ENCODE measurements around the gene CCDC157.
"Not testable (repeated sequence)": the region's sequence is repeated elsewhere in the genome, so short reads cannot be mapped to it uniquely, and the experiment has no call there.

Gene CCDC157

DNA sequence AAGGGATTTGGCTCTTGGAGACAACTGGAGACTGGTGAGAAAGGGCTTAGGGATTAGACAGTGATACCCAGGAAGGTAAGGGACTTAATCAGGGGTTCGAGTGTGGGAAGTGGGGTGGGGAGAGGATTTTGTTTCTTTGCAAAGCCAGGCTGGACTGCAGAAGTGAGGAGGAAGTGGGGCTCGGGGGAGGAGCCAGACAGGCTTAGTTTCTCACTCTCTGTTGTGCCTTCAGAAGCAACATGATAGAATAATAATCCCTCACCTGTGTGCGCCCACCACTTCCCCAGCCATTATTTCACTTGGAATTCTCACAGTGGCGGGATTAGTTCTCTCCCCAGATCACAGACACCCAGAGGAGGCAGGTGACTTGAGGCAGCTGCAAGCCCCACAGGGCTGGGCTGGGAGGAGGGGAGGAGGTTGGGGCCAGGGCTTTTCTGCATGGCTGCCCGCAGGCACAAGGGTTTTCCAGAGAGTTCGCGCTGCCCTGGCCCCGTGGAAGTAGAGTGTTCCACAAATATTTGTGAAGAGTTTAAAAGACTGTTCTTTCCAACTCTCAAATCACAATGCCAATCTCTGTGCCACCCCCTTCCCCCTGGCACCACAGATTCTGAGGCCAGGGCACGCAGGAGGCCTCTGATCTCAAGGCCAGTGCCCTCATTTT is 36.0 kb downstream of the CCDC157 start:
- peak; percentile 72 for DNase-seq (ENCODE audit: low spot score)

DNA sequence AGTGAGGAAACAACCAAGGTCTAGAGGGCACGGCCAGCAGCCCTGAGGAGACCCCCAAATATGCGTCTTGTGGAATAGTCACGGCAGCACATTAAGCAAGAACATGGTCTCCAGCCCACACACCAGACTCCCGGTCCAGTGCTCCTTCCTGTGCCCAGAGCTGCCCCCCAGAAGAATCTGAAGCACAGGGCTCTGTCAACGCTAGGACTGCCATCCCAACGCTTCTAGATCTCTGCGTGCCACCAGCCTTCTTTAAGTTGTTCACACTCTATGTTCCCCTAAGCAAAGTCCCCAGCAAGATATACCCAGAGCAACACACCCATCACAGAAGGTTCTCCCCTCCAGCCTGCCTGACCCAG is 36.5 kb downstream of the CCDC157 start:
- no peak for DNase-seq (ENCODE audit: low spot score)

DNA sequence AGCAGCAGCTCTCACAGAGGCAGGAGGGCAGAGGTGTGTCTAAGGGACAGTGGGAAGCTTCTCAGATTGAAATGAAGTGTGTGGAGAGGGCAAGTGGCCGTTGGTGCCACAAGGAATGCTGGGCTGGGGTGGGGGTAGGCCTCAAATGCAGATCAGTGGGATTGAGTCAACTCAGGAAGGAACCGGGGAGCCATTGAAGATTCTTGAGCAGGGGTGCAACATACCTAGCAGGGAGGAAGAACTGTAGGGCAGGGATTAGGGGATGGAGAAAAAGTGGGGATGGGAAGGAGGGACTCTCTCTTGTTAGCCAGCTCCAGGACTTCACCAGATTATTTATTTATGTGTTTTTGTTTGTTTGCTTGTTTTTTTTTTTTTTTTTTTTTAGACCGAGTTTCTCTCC is 37.1 kb downstream of the CCDC157 start:
- DNase-seq (ENCODE audit: low spot score) = no peak

DNA sequence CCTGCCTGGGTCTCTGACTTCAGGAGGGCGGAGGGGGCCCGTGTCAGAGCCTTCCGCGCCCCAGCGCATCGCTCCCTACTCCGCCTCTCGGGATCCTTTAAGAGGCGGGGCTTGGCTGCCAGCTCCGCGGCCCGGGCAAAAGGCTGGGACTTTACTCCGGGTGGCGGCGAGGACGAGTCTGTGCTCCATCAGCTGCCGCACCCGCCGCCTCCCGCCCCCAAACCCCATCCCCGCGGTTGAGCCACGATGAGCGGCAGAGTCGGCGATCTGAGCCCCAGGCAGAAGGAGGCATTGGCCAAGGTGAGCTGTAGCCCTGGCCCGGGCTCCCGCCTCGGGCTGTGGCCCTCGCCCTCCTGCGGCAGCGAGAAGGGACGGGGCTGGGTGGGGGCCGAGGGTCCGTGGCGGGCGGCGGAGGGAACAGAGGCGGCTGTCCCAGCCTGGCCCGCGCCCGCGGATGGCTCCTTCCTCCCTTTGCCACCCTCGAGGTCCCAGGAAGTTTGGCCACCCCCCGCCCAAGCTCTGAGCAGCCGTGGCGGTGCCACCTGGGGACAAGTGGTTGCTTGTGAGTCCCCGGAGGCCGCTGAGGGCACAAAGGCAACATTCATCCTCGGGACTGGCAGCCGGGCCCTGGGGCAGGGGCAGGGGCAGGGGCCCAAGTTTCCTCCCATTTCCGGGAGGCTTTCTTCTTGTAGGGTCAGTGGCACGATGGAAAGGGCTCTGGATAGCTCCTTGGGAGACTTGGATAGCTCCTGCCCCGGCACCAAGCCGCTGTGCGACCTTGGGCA is 40.3 kb downstream of the CCDC157 start, which contains the start of gene SEC14L2:
SEC14L2 (plus strand) TSS at position 148 of the 785 bp plus-strand sequence; CDS start at position 247, 99 bp downstream.
- DNase-seq (ENCODE audit: low spot score) = peak; percentile 85

DNA sequence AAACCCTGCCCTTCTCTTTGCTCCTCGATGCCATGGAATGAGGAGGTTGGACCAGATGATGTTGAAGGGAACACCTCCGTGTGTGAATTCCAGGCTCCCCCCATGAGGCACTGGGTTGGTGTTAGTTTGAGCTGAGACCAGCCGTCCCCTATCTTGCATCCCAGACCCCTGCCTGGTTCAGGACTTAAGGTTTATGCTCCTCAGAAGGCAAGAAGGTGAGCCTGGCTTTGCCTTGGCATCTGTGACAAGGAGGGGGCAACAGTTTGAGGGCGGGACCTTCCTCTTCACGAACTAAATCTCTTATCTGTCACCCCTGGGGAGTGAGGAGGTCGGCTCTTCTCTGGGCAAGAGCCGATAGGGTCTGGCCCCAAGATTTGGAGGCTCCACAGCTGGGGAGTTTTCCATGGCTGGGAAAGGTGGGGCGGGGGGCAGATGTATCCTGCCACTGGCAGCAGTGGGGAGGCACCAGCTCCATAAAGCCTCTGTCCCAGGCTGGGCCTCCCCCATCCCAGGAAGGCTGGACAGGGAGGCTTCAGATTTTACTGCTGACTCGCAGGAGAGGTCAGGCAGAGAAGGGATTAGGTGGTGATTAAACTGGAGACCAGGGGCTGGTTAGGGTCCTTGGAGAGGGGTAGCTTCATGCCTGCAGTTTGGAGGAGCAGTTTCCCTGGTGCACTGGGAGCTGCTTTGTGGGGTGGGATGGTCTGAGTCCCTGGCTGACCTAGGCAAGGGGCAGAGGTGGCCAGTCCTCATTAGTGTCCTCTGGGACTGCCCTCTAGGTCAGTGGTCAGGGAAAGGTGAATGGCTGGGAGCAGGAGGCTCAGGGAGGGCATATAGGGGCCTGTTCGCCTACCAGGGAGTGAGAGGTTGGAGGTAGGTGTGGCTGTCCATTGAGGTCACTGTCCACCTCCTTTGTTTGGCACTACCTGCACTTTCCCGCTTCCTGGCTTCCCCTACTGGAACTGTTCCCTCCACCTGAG is 41.1 kb downstream of the CCDC157 start:
- DNase-seq (ENCODE audit: low spot score) = no peak

DNA sequence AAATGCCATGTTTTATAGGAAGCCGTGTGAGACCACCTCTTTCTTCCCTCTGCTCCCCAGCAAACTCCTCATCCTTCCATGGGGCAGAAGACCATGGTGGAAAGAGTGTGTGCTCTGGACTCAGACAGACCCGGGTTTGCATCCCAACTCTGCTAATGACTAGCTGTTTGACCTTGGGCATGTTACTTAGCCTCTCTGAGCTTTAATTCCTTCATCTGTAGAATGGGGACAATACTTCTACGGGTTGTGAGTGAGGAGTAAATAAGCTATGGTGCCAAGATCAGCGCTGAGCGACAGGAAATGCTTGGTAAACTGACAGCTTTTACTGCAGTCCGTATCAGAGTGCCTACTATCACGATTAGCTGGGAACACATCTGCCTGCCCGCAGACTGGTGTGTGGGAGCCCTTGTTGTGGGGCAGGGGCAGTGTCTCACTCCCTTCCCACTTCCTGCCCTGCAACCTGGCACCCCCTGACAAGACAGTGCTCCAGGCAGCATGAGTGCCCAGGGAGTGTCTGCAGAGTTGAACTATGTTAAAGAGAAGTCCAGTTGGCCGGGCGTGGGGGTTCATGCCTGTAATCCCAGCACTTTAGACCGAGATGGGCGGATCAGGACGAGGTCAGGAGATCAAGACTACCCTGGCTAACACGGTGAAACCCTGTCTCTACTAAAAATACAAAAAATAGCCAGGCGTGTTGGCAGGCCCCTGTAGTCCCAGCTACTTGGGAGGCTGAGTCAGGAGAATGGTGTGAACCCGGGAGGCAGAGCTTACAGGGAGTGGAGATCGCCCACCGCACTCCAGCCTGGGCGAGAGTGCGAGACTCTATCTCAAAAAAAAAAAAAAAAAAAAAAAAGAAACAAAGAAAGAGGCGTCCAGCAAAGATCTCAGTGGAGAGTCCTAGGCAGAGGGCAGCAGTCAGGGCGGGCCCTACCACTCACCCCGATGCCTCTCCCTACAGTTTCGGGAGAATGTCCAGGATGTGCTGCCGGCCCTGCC is 42.2 kb downstream of the CCDC157 start:
- no peak for DNase-seq (ENCODE audit: low spot score)

DNA sequence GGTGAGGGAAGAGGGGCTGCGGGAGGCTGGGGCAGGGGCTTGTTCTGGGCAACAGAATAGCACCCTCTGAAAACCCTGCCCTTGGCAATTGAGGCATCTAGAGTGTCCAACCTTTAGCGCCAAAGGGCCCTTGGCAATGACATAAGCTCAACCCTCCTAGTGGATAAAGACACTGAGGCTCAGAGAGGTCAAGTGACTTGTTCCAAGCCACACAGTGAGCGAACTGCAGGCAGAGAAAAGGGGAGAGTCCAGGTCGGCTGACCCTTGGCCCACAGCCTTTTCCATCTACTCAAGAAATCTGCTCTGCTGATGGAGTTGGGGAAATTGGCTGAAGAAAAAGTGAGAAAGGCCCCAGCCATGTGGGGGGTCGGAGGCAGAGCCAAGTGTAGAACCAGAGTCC is 42.9 kb downstream of the CCDC157 start:
- no peak for DNase-seq (ENCODE audit: low spot score)

DNA sequence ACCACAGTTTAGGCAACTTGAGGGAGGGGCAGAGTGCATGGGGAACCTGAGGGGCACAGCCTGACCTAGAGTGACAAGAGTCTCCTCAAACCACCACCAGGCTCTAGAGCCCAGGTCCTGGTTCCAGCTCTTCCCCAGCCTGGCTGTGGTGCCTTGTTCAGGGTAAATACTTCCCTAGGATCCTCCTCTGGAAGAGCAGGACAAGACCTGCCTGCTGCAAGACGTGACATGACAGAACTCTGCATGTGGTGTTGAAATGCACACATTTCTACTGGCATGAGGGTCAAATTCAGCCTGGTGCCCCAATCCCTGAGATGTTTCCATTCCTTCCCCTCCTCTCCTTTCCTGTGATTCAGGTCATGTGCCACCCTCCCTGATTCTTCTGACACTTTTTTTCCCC is 43.4 kb downstream of the CCDC157 start:
- DNase-seq (ENCODE audit: low spot score) = no peak

DNA sequence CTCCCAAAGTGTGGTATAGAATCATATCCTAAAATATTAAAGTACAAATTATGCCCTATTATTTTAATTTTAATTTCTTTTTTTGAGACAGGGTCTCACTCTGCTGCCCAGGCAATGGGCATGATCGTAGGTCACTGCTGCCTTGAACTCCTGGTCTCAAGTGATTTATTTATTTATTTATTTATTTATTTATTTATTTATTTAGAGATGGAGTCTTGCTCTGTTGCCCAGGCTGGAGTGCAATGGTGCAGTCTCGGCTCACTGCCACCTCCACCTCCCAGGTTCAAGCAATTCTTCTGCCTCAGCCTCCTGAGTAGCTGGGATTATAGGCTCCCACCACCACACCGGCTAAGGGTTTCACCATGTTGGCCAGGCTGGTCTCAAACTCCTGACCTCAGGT is 44.2 kb downstream of the CCDC157 start:
- DNase-seq (ENCODE audit: low spot score) = not testable (repeated sequence)

DNA sequence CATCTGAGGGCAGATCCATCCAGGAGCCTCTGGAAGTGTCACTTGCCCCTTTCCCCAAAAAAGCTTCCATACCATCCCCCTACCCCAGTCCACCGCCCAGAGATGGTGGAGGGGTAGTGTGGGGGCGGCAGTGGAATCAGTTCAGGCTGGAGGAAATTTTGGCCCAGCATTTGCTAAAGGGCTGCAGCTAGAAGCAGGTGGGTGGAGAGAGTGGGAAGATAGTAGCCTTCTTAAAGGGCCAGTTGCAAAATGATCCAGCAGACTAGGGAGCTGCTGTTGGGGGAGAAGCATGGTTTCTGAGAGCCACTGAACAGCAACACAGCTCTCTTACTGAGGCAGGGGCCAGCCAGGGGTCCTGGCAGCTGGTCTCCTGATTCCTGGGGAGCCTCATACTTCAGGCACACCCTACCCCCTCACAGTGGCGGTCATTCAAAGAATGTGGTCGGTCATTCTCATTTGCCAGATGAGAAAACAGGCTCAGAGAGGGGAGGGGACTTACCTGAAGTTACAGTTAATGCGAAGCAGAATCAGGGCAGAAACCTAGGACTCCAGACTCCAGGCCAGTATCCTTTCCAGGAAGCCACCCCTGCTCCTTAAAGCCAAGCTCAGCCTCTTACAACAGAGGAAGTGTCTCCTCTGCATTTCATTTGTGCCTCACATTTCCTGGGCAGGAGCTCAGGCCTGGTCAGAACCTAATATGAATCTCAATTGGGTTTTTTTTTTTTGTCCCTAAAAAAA is 45.4 kb downstream of the CCDC157 start:
- no peak for DNase-seq (ENCODE audit: low spot score)

DNA sequence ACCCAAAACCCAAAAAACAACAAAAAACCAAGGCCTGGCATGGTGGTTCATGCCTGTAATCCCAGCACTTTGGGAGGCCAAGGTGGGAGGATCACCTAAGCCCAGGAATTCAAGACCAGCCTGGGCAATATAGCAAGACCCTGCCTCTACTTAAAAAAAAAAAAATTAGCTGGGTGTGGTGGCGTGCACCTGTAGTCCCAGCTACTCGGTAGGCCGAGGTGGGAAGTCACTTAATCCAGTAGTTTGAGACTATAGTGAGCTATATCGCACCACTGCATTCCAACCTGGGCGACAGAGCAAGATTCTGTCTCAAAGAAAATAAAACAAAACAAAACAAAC is 45.9 kb downstream of the CCDC157 start:
- DNase-seq (ENCODE audit: low spot score) = not testable (repeated sequence)

DNA sequence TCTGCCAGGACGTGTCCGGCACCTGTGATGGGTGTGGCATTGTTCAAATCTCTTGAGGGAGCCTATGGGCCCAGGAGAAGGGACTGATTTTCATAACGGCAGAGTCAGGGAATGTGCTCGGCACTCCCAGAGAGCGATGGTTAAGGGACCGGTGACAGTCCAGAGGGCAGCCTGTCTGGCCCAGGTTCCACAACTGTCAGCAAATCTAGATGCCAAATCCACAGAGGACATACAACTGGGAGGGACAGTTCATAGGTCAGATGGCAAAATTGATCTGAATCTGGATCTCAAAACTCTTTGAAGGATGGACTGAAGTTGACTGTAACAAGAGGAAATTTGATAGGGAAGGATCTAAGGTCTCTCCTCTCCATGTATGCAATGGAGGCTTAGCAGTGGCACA is 47.5 kb downstream of the CCDC157 start:
- no peak for DNase-seq (ENCODE audit: low spot score)

DNA sequence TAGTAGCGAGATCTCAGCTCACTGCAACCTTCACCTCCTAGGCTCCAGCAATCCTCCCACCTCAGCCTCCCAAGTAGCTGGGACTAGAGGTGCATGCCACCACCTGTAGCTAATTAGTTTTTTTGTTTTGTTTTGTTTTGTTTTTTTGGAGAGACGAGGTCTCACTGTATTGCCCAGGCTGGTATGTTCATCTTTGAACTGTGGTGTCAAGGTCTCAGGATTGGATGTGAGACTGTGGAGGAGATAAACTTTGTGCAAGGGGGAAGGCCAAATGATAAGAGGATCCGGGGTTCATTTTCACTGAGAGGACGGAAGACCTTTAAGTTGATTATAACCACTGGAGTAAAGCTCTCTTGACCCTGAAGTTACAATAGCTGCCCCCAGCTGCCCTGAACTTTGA is 48.9 kb downstream of the CCDC157 start:
- no peak for DNase-seq (ENCODE audit: low spot score)

DNA sequence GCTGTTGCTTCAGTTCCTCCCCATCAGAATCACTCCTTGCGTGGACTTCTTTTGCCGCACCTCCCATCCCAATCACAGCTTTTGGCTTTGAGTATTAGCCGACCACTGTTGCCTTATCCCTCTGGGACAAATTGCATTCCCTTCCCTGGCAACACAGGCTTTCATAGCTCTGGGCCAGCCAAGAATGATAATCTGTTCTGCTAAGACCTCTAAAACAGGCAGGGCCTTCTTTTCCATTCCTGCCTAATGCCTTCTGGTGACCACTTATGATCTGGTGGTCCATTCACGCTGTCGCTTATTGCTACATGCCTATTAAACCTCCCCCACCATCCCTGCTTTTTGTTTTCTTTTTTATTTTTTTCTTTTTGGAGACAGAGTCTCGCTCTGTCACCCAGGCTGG is 49.6 kb downstream of the CCDC157 start:
- peak; percentile 66 for DNase-seq (ENCODE audit: low spot score)

DNA sequence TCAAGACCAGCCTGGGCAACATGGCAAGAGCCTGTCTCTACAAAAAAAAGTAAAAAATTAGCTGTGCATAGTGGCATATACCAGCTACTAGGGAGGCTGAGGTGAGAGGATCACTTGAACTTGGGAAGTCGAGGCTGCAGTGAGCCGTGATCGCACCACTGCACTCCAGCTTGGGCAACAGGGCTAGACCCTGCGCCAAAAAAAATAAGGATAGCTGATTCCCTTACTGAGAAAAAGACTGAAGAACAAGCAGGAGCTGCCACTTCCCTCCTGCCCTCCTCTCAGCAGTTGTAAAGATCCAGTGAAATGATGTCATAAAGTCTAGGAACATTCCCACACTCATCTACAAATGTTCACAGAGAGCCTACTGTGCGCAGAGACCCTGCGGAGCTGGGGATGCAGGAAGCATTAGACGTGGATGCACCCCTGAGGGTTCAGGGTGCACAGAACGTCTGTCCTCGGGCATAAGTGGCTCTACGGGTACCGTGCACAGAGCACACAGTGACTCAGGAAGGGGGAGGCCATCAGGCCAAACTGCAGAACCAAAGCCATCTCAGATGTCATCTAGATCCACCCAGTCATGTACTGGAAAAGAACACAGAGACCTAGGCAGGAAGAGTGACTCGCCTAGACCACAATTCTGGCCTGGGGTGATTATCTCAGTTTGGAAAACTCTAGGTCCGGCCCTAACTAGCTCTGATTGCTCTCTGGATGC is 51.7 kb downstream of the CCDC157 start:
- no peak for DNase-seq (ENCODE audit: low spot score)

DNA sequence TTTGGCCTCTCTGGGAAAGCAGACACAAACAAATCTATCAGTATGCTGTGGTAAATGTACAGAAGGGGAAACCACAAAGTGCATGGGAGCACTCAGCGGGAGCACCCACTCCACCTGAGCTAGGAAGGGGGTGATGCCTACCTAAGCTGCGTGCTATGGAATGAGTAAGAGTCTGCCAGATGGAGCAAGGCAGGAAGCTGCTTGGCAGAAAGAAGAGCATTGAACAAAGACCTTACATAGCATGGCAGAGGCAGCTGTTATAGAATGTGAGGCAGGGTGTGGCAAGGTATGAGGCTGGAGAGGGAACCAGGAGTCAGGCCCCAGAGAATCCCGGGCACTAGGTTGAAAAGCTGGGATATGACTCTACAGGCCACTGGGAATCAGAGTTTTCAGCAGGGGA is 55.0 kb downstream of the CCDC157 start:
- no peak for DNase-seq (ENCODE audit: low spot score)

DNA sequence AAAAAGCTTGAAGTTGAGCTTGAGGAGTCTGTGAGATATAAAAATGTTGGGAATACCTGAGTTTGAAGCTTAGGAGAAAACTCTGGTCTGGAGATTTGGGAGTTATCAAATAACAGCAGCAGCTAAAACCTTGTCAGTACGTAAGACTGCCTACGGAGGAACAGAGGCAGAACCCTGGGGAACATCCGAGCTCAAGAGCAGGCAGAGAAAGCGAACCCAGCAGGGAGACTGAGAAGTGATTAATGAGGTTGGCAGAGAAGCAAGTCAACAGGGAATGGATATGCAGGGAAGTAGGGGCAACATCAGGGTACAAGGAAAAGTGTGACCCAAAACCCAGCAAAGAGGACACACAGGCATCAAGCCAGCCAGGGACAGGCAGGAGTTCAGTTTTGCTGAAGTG is 56.2 kb downstream of the CCDC157 start:
- no peak for DNase-seq (ENCODE audit: low spot score)

DNA sequence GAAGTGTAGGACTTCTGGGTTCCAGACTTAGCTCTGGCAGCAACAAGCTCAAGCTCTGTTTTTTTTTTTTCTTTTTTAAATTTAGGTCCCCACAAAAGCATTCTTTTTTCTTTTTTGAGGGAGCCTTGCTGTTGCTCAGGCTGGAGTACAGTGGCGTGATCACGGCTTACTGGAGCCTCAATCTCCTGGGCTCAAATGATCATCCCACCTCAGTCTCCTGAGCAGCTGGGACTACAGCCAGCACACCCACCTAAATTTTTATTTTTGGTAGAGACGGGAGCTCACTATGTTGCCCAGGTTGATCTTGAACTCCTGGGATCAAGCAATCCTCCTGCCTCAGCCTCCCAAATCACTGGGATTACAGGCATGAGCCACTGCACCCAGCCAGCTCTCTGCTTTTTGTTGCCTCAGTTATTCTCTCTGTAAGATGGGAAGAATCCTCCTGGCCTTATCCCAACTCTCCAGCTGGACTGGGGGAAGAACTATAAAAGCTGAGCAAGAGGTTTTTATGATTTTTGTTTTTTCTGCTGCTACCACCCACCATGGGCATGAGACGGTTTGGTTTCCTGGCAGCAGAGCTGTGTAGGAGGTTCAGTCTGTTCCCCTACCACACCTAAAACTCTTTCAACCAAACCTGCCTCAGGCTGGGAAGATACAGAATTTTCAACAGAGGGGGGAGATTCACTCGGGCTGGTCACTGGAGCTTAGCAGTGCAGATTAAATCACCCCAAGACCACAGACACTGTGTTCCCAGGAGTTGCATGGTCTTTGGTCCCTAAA is 57.1 kb downstream of the CCDC157 start:
- no peak for DNase-seq (ENCODE audit: low spot score)

DNA sequence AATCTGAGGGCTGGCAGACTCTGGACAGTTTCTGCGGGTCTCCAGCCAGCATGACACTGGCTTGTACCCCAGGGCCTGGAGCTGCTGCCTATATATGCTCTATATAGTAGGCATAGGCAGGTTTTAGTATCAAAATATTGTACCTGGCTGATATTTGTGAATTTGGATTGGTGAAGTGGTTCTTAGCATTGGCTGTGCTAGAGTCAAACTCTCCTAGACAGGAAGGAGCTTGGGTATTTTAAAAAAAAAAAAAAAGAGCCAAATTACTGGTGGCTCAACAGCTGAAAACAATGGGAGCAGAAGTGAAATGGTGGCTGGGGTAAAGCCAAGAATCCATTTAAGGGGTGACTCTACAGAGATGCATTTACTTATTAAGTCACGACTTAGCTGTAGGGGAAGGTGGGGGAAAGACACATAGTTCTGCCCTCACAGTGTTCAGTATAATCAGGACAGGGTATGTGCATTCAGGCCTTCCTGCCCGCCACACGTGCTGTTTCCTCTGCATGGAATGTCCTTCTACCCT is 57.8 kb downstream of the CCDC157 start:
- no peak for DNase-seq (ENCODE audit: low spot score)

All from D341Med (cell line).